Inflammatory macrophage (primary cell): Measurements from ENCODE around the gene TMEM134.
"Not testable (repeated sequence)": the region's sequence is repeated elsewhere in the genome, so short reads cannot be mapped to it uniquely, and the experiment has no call there.

Experiments
- DNase-seq, 2 donors: peaks; one replicate each; pipeline ENCODE4 v3.0.0-alpha.2; 2020 to 2022

TMEM134 gene

DNA sequence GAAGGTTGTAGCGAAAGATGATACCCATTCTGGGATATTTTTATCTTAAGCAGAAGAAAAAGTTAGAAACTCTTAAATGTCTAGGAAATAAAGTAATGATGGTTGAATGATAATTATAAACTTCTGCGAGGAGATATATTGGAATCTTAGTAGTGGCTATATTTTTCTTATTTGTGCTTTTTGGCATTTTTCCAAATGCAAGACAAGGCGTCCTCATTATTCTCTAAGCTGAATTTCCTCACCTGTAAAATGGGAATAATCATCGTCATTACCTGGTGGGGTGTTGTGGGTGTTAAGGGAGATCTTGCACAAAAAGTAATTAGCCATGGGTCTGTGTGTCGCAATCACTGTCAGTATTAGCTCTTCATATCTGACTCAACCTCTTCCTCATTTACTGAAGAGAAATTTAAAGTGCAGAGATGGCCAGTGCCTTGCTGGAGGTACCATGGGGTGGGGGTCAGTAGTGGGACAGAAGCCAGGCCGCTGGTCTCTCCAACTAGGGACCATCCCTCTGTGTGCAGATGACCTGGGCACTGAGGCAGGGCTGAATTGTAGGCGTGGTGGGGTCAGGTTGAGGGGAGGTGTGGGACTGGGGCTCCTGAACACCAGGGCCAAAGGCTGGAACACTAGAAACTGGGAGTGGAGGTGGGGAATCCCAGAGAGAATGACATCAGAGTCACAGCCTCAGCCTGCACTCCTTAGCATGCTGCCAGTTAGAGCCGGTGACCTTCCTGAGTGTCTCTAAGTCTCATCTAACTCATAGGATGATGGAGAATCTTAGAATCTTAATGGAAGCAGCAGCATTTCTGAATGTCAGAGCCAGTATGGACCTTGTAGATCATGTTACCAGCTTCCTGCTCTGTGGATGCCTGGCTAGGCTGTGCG is 32.0 kb upstream of the TMEM134 start:
- peak; percentile 54 to 65 for DNase-seq

DNA sequence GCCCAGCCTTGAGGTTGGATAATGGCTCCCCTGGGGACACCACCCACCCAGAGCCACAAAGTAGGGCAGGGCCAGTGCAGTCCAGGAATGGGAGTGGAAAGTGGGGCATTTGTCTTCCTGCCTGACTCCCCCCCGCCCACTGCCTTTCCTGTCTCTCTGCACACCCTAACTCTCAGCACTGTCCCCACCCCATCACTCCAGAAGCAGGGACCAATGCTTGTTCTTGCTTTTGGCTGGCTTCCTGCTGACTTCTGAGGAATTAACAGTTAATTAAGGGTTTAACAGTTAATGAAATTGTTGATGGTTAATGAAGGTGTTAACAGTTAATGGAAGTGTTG is 31.4 kb upstream of the TMEM134 start:
- DNase-seq = no peak

DNA sequence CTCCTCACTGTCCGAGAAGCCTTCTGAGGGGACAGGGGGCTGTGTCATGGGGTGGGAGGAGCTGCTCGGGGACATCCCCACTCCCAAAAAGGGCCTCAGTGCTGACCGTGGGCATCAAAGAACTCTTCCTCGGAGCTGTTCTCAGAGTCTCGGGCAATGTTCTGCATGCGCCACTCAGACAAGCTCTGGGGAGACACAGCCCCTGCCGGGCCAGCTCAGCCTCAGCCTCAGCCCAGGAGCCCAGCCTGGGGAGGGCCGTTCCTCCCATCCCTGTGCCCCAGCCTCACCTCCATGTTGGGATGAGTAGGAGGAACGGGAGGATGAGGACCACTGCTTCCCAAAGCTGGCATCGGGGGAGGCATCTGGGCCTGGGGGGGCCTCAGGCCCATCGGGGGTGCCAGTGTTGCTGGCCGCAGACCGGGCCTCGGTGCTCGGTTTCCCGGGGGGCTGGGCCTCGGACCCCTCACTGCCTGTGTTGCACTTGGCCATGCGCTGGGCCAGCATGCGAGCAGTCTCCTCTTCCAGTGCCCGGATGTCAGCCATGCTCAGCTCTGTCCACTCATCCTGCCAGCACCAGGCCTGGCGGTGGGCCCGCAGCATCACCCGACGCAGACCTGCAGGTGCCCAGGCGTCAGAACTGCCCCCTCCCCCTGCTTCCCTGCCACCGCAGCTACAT is 30.9 kb upstream of the TMEM134 start:
- no peak for DNase-seq

DNA sequence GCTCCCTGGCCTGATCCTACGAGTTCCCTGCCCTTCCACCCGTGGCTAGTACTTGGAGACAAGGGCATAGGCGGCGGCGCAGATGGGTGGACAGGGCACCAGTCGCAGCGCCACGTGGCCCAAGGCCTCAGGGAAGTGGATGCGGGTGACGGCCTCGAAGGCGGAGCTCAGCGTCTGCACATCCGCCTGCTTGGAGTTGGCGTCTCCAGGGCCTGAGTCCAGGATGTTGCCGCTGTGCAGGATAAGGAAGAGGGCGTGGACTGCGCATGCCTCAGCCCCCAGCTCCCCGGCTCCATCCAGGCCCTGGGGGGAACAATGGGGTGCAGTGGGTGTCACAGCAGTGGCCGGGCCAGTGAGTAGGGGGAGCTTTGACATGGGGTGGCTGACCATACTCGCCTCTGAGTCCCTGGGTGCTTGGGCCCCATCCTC is 29.5 kb upstream of the TMEM134 start:
- DNase-seq = no peak

DNA sequence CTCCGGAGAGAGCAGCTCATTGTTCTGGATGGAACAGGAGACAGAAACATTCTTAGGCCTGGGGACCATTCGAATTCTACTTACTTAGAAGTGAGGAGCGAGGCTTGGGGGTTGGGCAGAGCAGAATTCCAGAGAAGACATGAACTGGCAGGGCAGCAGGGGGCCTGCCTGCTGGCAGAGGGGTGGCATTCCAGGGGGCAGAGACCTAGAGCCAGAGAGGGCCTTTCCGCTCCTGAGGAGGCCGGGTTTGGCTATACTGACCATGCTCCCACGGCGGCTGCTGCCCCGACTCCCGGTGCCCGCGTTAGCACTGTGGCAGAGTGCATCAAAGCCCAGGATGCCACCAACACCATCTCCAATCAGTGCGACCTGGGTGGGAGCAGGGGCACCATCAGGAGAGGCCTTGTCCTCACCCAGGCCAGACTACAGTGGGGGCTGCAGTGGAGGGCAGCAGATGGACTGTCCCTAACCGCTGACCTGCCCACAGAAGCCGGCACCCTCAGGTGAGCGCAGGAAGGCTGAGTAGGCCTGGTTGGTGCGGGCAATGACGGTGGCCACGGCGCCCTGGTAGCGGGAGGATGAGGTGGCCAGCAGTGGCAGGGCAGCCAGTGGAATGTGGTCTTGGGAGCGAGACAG is 28.7 kb upstream of the TMEM134 start:
- DNase-seq = no peak

DNA sequence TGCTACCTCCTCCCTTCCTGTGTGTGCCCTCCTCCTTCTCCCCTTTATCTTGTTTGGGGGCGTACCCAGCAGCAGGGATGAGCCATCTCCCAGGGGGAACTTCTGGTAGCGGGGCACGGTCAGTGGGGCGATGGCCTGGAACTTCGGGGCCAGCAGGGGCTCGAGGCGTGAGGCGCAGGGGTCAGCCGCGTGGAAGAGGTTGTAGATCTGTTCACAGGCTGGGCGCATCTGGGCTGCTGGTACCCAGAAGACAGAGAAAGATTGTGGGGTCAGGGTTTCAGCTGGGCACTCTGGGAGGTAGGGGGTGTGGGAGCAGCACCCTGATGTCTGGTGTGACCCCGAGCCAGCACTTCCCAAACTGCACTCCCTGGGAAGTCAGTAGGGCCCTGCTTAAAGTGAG is 27.1 kb upstream of the TMEM134 start:
- DNase-seq = no peak

DNA sequence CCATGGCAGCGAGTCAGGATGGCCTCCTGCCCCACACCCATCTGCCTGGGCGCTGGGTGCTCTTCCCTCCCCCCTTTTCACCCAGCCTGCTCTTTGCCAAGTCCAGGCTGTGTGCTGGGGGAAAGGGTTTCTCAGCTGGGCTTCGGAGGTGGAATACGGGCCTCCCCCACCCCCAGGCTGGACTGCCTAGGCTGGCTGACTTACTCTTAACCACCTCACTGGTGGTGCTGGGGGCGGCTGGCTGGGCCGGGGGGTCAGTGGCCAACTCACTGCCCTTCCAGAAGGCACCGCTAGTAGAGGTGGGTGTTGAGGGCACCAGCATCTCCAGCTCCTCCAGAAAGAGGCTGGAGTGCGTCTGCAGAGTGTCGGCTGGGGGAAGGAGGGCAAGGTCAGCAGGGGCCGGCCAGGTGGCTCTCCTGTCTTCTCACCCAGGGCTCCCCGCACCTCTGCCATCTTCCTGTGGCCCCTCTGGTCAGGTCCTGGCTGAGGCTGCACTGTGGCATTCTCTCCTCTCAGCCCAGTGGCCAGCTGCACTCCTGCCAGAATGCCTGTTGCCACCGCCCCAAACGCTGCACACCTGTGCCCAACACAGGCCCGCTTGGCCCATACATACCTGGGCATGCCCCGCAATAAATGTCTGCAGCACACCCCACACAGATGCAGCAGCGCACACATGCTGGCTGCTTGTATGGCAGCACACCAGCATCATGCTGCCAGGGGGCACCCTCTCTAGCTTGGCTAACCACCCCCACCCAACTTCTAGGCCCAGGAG is 26.4 kb upstream of the TMEM134 start:
- no peak for DNase-seq

DNA sequence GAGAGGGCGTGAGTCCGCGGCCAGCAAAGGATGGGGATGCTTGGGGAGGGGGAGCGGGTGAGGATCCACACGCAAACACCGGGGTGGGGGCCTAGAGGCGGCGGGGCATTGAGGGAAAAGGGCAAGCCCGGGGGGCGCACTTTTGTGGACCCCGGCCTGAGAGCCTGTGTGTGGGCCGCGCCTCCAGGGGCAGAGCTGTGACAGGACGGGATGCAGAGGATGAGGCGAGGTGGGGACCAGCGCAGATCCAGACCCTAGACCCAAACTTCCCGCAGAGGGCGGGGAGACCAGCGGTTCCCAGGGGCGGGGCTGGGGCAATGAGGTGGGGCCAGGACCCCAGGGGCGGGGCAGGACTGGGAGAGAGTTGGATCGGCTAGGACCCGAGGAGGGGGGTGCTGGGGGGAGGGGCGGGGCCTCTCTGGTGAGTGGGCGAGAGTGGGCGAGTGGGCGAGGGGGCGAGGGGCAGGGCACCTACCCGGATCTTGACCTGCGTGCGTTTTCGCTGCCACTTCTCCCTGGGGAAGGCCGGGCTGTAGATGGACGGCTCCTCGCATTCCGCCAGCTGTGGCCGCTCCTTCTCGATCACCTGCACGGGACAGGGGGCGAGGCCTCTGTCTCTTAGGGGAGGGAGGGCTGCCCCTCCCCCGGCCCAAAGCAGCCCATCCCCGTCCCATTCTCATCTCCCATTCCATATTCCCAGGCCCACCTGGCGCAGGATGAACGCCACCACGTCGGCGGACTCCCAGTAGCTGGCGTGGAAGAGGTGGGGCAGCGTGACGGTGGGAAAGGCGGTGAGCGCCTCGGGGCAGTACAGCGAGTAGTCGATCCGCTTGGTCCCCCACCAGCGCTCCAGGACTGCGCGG is 25.6 kb upstream of the TMEM134 start:
- DNase-seq = no peak

DNA sequence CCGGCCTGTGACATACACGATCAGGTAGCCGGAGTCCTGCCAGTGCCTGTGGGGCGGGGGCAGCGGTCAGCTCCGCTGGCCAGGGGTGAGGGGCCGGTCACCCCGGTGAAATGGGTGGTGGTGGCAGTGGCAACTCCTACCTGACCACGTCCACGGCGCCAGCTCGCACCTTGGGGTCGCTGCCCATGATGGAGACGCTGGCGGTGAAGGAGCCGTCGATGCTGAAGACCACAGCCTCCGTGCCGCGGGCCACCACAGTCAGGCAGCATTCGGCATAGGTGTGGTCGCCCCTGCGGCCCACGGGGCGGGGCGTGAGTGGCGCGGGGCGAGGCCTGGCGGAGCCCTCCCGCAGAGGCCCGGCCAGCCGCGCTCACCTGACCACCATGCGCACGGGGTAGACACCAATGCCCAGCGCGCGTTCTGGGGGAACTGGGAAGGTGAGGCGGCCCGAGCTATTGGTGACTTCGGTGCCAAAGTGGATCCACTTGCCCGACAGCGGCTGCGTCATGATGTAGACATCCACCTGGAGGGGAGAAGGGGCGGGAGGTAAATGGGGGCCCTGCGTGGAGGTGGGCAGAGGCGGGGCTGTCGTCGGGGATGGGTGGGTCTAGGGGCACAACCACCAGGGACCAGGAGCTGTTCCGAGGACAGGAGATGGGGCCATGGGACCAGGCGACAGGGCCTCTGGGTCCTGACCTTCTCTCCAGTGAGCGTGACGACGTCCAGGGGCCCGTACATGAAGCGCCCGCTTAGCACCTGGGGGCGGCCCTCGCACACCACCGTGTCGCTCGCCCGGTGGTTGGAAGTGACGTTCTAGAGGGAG is 24.7 kb upstream of the TMEM134 start:
- DNase-seq = no peak

DNA sequence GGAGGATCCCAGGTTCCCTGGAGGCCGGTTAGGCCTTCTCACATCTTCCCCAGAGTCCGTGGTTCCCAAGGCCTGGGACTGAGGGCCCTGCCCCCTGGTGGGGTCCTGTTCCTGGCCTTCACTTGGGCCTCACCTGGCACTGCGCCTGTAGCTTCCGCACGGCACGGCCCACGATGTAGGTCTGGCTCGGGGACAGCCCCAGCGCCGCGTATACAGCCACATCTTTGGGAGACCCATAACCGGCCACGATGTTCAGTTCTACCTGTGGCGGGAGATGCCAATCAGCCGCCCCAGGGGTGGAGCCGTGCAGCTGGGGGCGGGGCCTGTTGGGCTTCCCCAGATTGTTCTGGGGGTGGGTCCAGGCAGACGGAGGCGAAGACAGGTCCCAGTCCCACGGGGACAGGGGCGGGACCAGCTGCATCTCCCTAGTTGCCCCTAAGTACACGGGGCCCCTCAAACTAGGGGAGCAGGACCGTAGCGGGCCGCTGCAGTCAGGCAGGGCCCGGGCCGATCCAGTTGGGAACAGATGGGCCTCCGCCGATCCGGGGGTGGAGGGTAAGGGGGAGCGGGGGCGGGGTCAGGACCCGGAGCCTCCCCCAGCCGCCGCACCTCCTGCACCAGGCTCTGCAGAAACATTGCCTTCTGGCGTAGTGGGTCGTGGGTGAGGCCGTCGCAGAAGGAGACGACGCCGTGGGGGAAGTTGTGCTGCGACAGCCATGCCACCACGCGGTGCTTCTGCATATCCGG is 23.9 kb upstream of the TMEM134 start:
- no peak for DNase-seq

DNA sequence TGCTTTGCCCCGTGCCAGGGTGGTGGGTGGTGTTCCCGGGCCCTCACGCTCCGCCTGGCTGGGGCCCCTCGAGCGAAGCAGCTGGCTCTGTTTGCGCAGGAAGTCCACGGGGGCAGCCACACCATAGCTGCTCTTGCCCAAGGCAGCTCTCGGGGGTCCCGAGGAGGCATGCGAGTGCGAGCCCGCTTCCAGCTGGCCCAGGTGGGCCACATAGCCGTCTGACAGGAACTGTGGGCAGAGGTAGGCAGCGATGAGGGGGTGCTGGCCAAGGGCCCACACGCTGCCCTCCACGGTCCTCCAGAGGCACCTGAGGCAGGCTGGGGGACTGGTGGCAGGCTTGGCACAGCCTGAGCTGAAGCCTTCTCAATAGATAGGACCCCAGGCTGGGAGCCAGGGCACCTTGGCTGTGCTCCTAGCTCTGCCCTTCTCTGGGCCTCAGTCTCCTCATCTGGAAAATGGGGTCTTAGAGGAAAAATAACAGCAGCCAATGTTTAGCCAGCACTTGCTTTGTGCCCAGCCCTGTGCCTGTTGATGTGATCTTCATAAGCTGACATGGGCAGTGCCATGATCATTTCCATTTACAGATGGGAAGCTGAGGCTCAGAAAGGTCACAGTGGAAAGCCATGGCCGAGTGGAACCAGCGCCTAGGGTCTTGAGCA is 23.1 kb upstream of the TMEM134 start:
- no peak for DNase-seq

DNA sequence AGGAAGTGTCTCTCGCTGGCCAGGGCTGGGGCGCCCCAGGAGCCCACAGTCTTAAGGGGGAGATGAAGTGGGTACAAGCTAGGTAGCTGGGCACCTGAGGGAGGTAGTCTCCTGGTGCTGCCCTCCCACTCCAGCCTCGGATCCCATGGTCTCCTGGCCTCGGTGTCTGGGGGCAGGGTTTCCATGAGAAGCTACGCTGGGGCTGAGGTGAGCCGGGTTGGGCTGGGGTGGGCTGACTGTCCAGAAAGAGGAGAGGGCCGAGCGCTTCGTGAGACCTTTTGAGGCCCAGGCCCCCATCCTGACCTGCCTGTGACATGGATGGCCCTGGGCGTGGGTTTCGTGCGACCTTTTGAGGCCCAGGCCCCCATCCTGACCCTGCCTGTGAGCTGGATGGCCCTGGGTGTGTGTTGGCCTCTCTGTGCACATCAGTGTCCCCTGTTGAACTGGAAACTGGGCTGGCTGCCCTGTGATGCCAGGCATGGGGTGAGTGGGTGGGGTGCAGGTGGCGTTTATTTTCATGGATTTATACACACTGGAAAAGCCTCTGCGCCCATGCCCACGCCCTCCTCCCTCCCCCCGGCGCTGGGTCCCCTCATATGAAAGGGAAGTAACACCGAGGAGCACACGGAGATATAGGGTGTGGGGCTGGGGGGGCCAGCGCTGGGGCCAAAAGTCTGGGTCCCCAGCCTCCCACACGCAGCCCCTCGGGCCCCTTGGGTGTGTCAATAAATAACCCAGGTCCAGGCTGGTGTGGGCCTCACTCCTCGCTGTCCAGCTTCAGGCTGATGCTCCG is 22.4 kb upstream of the TMEM134 start:
- DNase-seq = no peak

DNA sequence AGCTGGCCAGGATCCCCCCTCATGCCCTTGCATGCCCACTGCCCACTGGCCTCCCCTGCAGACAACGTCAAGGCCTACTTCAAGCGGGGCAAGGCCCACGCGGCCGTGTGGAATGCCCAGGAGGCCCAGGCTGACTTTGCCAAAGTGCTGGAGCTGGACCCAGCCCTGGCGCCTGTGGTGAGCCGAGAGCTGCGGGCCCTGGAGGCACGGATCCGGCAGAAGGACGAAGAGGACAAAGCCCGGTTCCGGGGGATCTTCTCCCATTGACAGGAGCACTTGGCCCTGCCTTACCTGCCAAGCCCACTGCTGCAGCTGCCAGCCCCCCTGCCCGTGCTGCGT is 21.6 kb upstream of the TMEM134 start:
- no peak for DNase-seq

DNA sequence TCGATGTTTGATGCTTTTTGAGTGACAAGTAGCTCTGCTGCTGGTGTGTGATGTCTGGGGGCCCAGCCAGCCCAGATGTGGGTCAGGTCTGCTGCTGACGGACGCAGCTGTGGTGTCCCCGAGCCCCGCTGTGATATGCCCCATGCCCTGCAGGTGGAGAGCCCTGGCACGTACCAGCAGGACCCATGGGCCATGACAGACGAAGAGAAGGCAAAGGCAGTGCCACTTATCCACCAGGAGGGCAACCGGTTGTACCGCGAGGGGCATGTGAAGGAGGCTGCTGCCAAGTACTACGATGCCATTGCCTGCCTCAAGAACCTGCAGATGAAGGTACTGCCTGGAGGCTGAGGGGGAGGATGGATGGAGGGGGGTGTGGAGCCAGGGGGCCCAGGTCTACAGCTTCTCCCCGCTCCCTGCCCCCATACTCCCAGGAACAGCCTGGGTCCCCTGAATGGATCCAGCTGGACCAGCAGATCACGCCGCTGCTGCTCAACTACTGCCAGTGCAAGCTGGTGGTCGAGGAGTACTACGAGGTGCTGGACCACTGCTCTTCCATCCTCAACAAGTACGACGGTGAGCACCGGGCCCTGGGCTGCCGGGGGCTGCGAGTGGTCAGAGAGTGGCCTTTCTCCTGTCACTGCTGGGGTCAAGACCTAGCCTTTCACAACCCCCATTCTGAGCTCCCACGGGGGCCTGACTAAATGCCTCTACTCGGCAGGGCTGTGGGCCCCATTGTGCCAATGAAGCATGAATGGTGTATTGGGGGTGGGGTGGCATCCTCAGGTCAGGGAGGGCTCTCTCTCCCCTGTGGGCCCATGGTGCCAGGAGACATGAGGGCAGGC is 21.1 kb upstream of the TMEM134 start:
- no peak for DNase-seq

DNA sequence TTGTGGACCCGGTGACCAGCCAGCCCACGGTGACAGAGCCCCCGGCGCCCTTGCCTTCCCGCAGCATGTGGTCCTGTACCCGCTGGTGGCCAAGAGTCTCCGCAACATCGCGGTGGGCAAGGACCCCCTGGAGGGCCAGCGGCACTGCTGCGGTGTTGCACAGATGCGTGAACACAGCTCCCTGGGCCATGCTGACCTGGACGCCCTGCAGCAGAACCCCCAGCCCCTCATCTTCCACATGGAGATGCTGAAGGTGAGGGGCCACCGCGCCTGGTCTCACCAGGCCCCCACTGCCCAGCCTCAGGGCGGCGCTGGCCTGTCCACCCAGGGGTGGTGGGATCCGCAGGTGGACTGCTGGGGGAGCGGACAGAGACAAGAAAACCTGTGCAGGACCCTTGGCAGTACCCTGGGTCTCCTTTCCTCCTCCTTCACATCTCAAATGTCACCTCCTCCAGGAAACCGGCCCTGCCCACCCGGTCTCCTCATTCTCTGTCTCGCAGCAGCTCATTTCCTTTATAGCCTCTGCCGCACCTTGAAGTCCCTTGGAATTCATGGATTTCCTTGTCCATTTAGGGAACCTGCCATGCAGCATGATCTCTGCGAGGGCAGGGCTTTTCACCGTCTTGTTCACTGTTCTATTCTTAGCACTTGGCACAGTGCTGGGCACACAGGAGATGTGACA is 20.3 kb upstream of the TMEM134 start:
- DNase-seq = no peak

DNA sequence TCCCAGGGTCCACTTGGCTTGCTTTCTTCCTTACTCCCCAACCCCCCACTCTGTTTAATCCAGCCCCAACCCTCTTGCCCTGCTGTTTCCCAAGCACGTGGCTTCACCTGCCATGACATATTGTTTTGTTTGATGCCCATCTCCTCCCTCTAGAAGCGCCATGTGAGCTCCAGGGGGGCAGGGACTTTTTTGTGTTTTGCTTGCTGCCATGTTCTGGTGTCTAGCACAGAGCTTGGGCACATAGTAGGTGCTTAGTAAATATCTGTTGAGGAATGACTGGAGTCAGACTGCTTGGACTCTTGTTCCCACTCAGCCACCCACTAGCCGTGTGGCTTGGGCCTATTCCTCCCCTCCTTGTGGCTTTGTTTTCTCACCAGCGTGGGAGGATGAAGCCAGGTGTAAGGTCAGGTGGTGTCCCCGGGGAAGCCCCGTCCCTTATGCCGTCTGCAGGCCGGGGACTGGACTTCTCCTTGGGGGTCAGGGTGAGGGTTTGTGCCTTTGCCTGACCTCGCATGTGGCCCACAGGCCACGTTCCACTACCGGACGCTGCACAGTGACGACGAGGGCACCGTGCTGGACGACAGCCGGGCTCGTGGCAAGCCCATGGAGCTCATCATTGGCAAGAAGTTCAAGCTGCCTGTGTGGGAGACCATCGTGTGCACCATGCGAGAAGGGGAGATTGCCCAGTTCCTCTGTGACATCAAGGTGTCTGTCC is 17.6 kb upstream of the TMEM134 start:
- no peak for DNase-seq

DNA sequence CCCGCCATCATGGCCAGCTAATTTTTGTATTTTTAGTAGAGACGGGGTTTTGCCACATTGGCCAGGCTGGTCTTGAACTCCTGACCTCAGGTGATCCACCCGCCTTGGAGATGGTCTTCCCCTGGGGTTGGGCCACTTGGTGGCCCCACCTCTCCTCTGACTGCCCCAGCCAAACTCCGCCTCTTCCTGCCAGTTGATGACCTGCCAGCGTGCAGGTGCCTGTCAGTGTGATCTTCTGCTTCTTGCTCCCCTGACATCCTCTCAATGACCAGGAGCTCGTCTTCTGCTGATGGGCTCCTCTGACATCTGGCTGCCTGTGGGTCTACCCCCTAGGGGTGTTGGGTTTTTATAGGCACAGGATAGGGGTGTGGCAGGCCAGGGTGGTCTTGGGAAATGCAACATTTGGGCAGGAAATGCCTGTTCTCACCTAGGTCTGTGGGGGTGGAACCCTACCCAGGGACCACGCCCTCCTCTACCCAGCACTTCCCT is 16.9 kb upstream of the TMEM134 start:
- not testable (repeated sequence) for DNase-seq
